Mesothelial cell of epicardium (in vitro differentiated cells): Measurements from ENCODE around the gene TM6SF1. TPM values are rescaled to one million over a fixed set of nuclear protein-coding genes. Genes with fewer than 3 reads are reported as not detected.
A peak's percentile ranks its signal among the peaks of the same experiment; 100 is the strongest.

Source experiments
- DNase-seq, 2 experiments: peaks; one replicate each; pipeline ENCODE4 v3.0.0; 2021; ENCODE audit warnings: low spot score in 2 of 2; ENCODE audit not compliant: unreplicated experiment in 2 of 2
- H3K27ac Mint-ChIP-seq: 2 replicates; pipeline ENCODE4 v1.8.0; 2021; ENCODE audit warnings: mixed read lengths
- H3K27me3 Mint-ChIP-seq: 2 replicates; pipeline ENCODE4 v1.8.0; 2021; ENCODE audit warnings: low read depth, mixed read lengths
- H3K36me3 Mint-ChIP-seq: 2 replicates; pipeline ENCODE4 v1.8.0; 2021; ENCODE audit warnings: mixed read lengths
- H3K4me1 Mint-ChIP-seq: 2 replicates; pipeline ENCODE4 v1.8.0; 2021; ENCODE audit warnings: mixed read lengths
- H3K4me3 Mint-ChIP-seq: 2 replicates; pipeline ENCODE4 v1.8.0; 2021; ENCODE audit warnings: mild to moderate bottlenecking, moderate library complexity, mixed read lengths
- H3K9me3 Mint-ChIP-seq: 2 replicates; pipeline ENCODE4 v1.8.0; 2021; ENCODE audit warnings: mixed read lengths
- total RNA-seq: library from RNA; stranded (reverse); gene quantifications from 3 replicates; pipeline ENCODE4 v1.2.1, GENCODE V29; 2021
- TF ChIP-seq, protein P1 (sequence below): fragments of 200-600 bp; sonication (generic); IDR thresholded peaks from one replicate; pipeline ENCODE4 v1.5.0; 2021; ENCODE audit warnings: antibody characterized with exemption; ENCODE audit not compliant: unreplicated experiment

TM6SF1 gene
- total RNA-seq, 1 donor from 2014 or later: not detected

DNA sequence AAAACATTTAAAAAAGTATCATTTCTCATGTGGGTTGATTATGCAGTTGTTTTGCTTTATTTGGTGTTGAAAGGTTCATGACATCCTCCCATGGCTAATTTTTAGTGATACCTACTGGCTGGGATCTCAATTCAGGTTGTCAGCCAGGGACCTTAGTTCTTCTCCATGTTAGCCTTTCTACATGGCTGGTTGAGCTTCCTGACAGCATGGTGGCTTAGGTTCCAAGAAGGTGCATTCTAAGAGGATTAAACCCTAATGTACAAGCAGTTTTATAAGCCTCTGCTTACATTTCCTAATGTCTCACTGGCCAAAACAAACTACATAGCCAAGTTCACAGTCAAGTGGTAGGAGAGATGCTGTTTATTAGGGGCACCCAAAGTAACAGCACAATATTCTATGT, 9.4 kb upstream of the TM6SF1 start:
- Mint-ChIP-seq H3K4me1 (no peaks in the 10 kb centered on the region), H3K27me3 (peaks cover 82% of the 10 kb centered on the region), H3K27ac (no peak overlapping the region), H3K9me3 (peaks cover 8% of the 10 kb centered on the region), H3K4me3 (no peak overlapping the region), H3K36me3 (no peaks in the 10 kb centered on the region)
- TF ChIP-seq, protein P1, sequence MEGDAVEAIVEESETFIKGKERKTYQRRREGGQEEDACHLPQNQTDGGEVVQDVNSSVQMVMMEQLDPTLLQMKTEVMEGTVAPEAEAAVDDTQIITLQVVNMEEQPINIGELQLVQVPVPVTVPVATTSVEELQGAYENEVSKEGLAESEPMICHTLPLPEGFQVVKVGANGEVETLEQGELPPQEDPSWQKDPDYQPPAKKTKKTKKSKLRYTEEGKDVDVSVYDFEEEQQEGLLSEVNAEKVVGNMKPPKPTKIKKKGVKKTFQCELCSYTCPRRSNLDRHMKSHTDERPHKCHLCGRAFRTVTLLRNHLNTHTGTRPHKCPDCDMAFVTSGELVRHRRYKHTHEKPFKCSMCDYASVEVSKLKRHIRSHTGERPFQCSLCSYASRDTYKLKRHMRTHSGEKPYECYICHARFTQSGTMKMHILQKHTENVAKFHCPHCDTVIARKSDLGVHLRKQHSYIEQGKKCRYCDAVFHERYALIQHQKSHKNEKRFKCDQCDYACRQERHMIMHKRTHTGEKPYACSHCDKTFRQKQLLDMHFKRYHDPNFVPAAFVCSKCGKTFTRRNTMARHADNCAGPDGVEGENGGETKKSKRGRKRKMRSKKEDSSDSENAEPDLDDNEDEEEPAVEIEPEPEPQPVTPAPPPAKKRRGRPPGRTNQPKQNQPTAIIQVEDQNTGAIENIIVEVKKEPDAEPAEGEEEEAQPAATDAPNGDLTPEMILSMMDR: no peak
- no peak for DNase-seq

DNA sequence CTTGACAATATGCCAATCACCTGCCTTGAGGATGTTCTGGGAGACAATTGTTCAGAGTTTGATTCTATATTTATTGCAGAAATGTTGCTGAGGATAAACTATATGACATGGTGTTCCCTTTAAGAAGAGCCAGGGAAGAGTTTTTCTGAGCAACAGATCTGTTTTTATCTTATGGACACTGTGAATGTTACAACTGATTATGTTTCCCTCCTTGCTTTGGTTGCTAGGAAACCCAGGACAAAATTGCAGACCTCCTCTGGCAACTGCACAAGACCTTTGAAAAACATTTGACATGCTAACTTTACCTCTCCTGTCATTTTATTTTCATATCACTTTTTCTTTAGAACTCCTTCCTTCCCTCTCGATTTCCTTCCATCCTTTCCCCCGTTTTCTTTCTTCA, 8.2 kb upstream of the TM6SF1 start:
- peaks cover 8% of the 10 kb centered on the region for H3K9me3 Mint-ChIP-seq
- peaks cover 83% of the 10 kb centered on the region for H3K27me3 Mint-ChIP-seq
- no peaks in the 10 kb centered on the region for H3K36me3 Mint-ChIP-seq

DNA sequence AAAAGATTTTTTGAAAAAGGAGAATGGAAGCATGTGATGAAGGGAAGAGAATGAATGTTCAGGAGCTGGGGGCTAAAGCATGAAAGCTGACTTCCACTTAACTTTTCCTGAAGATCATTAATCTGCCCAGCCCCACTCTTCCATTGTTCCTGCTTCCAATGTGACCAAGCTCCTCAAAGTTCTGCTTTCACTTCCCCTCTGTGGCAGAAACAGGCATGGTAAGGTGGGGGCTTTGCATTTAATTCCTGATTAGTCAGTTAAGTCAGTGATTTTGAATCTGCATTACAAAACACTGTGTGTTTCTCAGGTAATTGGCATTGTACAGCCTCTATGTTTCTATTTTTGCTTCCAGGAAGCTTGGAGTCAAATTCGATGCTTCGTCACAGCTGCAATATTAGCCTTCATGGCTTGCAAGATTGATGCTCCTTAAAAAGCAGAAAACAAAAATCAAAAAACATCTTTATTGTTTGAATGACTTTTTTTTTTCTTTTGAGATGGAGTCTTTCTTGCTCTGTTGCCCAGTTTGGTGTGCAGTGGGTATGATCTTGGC, 7.3 kb upstream of the TM6SF1 start:
- Mint-ChIP-seq H3K27me3 (peaks cover 85% of the 10 kb centered on the region), H3K36me3 (no peaks in the 10 kb centered on the region), H3K27ac (no peak overlapping the region), H3K4me3 (no peak overlapping the region), H3K9me3 (peaks cover 8% of the 10 kb centered on the region), H3K4me1 (no peaks in the 10 kb centered on the region)
- TF ChIP-seq, protein P1: no peak
- no peak for DNase-seq

More for the DNA sequence above, 8.2 kb upstream of the TM6SF1 start:
- H3K27ac Mint-ChIP-seq: no peak overlapping the region
- no peaks in the 10 kb centered on the region for H3K4me1 Mint-ChIP-seq
- TF ChIP-seq, protein P1: no peak
- no peak for DNase-seq
- no peak overlapping the region for H3K4me3 Mint-ChIP-seq

DNA sequence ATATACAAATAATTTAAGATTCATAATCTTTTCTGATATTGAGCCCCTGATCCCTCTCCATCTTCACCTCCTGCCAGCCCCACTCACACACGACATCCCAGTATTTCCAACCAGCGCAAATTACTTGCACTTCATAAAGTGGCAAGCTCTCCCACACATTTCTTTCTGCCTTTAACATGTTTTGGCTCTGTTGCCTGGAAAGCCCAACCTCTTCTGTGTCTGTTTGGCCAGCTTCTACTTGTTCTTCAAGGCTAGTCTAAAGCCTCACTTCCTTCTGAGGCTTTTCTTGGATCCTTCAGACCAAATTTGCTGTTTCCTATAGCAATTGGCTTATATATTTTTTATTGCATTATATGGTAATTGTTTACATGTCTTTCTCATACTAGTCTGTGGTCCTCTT, 5.1 kb upstream of the TM6SF1 start:
- Mint-ChIP-seq H3K4me3 (no peak overlapping the region), H3K9me3 (peaks cover 8% of the 10 kb centered on the region), H3K4me1 (peaks cover 5% of the 10 kb centered on the region), H3K27me3 (peaks cover 83% of the 10 kb centered on the region), H3K36me3 (no peaks in the 10 kb centered on the region), H3K27ac (no peak overlapping the region)
- no peak for DNase-seq
- TF ChIP-seq, protein P1: no peak

DNA sequence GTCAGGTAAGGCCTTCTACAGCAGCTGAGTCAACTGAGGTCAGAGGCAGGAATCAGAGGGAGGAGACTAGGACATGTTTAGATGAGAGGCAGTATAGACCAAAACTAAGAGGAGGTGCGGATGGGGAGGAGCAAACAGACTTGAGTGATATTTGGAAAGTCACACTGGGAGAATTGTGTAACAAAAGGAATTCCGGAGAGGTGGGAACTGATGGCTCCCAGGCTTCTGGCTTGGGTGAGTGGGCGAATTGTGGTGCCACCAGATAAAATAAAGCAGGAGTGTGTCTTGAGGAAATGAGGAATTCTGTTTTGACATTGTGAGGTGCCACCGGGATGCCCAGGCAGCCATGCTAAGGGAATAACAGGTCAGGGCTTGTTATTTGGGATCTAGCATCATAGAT, 3.3 kb upstream of the TM6SF1 start:
- Mint-ChIP-seq H3K36me3 (no peaks in the 10 kb centered on the region), H3K27ac (no peak overlapping the region), H3K4me3 (no peak overlapping the region), H3K4me1 (peaks cover 8% of the 10 kb centered on the region), H3K9me3 (no peaks in the 10 kb centered on the region), H3K27me3 (peaks cover 78% of the 10 kb centered on the region)
- DNase-seq: no peak
- TF ChIP-seq, protein P1: no peak

DNA sequence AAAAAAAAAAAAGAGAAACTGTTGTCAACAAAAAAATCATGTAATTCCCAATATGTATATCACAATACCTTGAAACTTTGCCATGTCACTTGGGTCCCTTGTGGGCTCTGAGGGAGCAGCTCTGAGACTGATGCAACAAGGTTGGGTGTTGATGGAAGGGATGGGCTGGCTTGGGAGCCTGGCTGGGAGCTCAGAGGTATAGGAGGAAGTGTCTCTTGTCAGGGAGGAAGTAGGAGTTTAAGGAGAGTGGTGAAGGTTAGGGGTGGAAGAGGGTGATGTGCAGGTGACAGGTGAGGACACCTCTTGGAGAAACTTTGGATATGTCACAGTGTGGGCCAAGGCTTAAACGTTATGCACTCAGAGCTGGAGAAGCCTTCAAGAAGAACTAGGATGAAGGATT, 2.0 kb upstream of the TM6SF1 start:
- no peaks in the 10 kb centered on the region for H3K36me3 Mint-ChIP-seq
- no peak for DNase-seq
- H3K9me3 Mint-ChIP-seq: no peaks in the 10 kb centered on the region
- H3K27me3 Mint-ChIP-seq: peaks cover 79% of the 10 kb centered on the region
- H3K4me3 Mint-ChIP-seq: peak overlapping the region; percentile 4
- TF ChIP-seq, protein P1: no peak
- H3K4me1 Mint-ChIP-seq: peaks cover 8% of the 10 kb centered on the region
- no peak overlapping the region for H3K27ac Mint-ChIP-seq
